CD4-positive, alpha-beta T cell (primary cell): ENCODE results near the gene PIK3CD. TPM values are rescaled to one million over a fixed set of nuclear protein-coding genes. Genes with fewer than 3 reads are reported as not detected.

Source experiments
- ATAC-seq: fragments of 200-7000 bp; cut with Tn5 transposase; one replicate; pipeline ENCODE4 v1.10.0; 2022; ENCODE audit warnings: mild to moderate bottlenecking; ENCODE audit not compliant: poor library complexity
- CTCF ChIA-PET: fragments of 350-600 bp; sonication (Branson Sonifier 250); formaldehyde crosslinking; loops from one replicate; lab custom pipeline; 2021; ENCODE audit warnings: antibody characterized with exemption, inconsistent platforms; lab: Charles Lee
- POLR2A ChIA-PET: fragments of 350-600 bp; sonication (Branson Sonifier 250); formaldehyde crosslinking; loops from one replicate; lab custom pipeline; 2021; ENCODE audit warnings: antibody characterized with exemption, inconsistent platforms; lab: Charles Lee
- DNase-seq, 14 experiments: peaks; one replicate each; pipeline ENCODE4 v3.0.0-alpha.2; 2013 to 2020; ENCODE audit warnings: mixed read lengths in 2 of 14
- H3K27ac ChIP-seq, 2 donors: one replicate each; pipeline versions ENCODE4 v1.5.1 to v1.7.0; 2013; ENCODE audit warnings: low read length in 2 of 2, low read depth in 1 of 2, mild to moderate bottlenecking in 1 of 2
- H3K27me3 ChIP-seq, 2 experiments: 1 replicate in 1 of 2; 2 replicates in 1 of 2; pipeline versions ENCODE4 v1.6.1 to v1.7.0; 2013; ENCODE audit warnings: low read length in 2 of 2, control low read depth in 1 of 2, mild to moderate bottlenecking in 1 of 2, moderate library complexity in 1 of 2; ENCODE audit not compliant: insufficient read depth in 2 of 2, control insufficient read depth in 1 of 2
- H3K36me3 ChIP-seq: one replicate; pipeline ENCODE4 v1.6.1; 2013; ENCODE audit warnings: low read length, control low read depth; ENCODE audit not compliant: insufficient read depth
- H3K4me1 ChIP-seq: one replicate; pipeline ENCODE4 v1.6.1; 2013; ENCODE audit warnings: low read length, control low read depth; ENCODE audit not compliant: insufficient read depth
- H3K4me3 ChIP-seq: one replicate; pipeline ENCODE4 v1.5.1; 2013; ENCODE audit warnings: mild to moderate bottlenecking, low read length, moderate library complexity
- H3K9me3 ChIP-seq, 2 experiments: 1 replicate in 1 of 2; 2 replicates in 1 of 2; pipeline versions ENCODE4 v1.6.1 to v1.7.0; 2013; ENCODE audit warnings: low read length in 2 of 2, mild to moderate bottlenecking in 2 of 2, control low read depth in 1 of 2, moderate library complexity in 1 of 2; ENCODE audit not compliant: control insufficient read depth in 1 of 2, insufficient read depth in 1 of 2
- H3K27ac Mint-ChIP-seq: one replicate; pipeline ENCODE4 v1.8.0; 2020; ENCODE audit warnings: mixed read lengths
- H3K27me3 Mint-ChIP-seq: one replicate; pipeline ENCODE4 v1.8.0; 2021; ENCODE audit warnings: mixed read lengths
- H3K36me3 Mint-ChIP-seq: one replicate; pipeline ENCODE4 v1.8.0; 2021; ENCODE audit warnings: low read depth, mixed read lengths
- H3K4me1 Mint-ChIP-seq: one replicate; pipeline ENCODE4 v1.8.0; 2021; ENCODE audit warnings: low read depth, mixed read lengths
- H3K4me3 Mint-ChIP-seq: one replicate; pipeline ENCODE4 v1.8.0; 2020; ENCODE audit warnings: mild to moderate bottlenecking, mixed read lengths
- H3K9me3 Mint-ChIP-seq: one replicate; pipeline ENCODE4 v1.8.0; 2020; ENCODE audit warnings: mixed read lengths
- intact Hi-C, 2 experiments: fragments of 100-400 bp; cut with DNase I in 1 of 2; cut with micrococcal nuclease in 1 of 2; formaldehyde crosslinking; loops; one replicate each; pipeline versions ENCODE4 v1.15.1 to v1.9.0; 2023 to 2025; cut with DNase I, micrococcal nuclease
- total RNA-seq, 174 experiments: library from RNA in 2 of 174; stranded (reverse) in 2 of 174; gene quantifications; one replicate each; pipeline ENCODE4 v1.2.3 and lab custom pipeline; 2021 to 2026
- TF ChIP-seq, protein P1 (sequence below): fragments of 200-600 bp; IDR thresholded peaks from one replicate; pipeline ENCODE4 v1.8.0; 2022; ENCODE audit warnings: antibody characterized with exemption, mild to moderate bottlenecking

The PIK3CD gene
- total RNA-seq, 2 experiments from 2014 or later: 202 to 213 TPM

DNA sequence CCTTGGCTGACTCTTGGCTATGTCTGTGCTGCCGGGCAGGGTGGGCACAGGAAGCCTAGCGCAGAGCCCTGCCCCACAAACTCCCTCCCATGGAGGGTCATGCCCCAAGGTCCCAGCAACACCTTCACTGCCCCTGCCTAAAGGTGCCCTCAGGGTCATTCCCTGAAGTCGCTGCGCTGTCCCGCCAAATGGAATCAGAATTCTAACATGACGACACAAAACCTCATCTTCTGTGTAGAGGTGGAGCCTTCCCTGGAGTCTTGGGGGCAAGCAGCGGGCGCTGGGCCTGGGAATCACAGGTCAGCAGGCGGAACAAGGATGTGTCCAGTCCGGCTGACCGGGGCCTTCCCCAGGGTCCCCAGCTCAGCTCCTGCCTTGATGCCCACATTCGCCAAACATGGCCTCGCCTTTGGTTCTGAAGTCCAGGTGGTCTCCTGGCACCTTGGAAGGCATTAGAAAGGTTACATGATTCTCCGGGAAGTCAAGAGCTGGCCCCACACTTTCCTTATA lies 45.5 kb upstream of the PIK3CD start:
- Mint-ChIP-seq H3K27ac (no peak overlapping the region), H3K4me1 (no peaks in the 10 kb centered on the region), H3K36me3 (peaks cover 10% of the 10 kb centered on the region), H3K4me3 (no peak overlapping the region), H3K27me3 (no peaks in the 10 kb centered on the region), H3K9me3 (no peaks in the 10 kb centered on the region)
- TF ChIP-seq, protein P1, sequence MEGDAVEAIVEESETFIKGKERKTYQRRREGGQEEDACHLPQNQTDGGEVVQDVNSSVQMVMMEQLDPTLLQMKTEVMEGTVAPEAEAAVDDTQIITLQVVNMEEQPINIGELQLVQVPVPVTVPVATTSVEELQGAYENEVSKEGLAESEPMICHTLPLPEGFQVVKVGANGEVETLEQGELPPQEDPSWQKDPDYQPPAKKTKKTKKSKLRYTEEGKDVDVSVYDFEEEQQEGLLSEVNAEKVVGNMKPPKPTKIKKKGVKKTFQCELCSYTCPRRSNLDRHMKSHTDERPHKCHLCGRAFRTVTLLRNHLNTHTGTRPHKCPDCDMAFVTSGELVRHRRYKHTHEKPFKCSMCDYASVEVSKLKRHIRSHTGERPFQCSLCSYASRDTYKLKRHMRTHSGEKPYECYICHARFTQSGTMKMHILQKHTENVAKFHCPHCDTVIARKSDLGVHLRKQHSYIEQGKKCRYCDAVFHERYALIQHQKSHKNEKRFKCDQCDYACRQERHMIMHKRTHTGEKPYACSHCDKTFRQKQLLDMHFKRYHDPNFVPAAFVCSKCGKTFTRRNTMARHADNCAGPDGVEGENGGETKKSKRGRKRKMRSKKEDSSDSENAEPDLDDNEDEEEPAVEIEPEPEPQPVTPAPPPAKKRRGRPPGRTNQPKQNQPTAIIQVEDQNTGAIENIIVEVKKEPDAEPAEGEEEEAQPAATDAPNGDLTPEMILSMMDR: no peak
- no peaks in the 10 kb centered on the region for H3K27me3 ChIP-seq
- CTCF ChIA-PET: interaction anchor here (0.9 kb wide), 1 partner anchor 12 kb away, joined by 3 read pairs; no protein-coding TSS in a partner anchor
- H3K4me3 ChIP-seq: no peak overlapping the region
- no peak overlapping the region for H3K27ac ChIP-seq
- ATAC-seq: no peak
- DNase-seq: no peak
- H3K4me1 ChIP-seq: no peaks in the 10 kb centered on the region
- H3K9me3 ChIP-seq: no peaks in the 10 kb centered on the region
- POLR2A ChIA-PET: no interaction called here
- intact Hi-C loops: no loop called here
- peaks cover 8% of the 10 kb centered on the region for H3K36me3 ChIP-seq

DNA sequence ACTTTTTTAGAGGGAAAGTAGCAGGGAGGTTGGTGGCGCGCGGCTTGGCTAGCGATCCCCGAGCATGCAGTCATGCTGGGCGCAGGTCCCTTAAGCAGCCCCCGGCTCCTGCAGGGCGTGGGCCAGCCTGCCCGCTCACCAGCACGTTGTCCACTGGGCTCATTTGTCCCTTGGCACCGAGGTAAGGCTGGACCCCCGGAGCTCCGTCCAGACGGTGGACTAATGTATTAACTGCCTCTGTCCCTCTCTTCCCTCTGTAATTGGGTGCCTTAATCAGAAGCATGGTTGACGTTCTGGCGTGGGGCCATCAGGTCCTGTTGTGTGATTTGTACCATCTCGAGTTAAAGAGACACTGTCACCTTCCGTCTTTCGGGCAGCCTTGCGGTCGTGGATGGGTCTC lies 45.1 kb upstream of the PIK3CD start:
- no peaks in the 10 kb centered on the region for H3K27me3 ChIP-seq
- ATAC-seq (no peak), DNase-seq (no peak)
- no peak overlapping the region for H3K4me3 Mint-ChIP-seq
- intact Hi-C loops: no loop called here
- H3K27ac ChIP-seq: no peak overlapping the region
- H3K27ac Mint-ChIP-seq: no peak overlapping the region
- no peaks in the 10 kb centered on the region for H3K9me3 Mint-ChIP-seq
- TF ChIP-seq, protein P1: no peak
- no peaks in the 10 kb centered on the region for H3K4me1 ChIP-seq
- peaks cover 10% of the 10 kb centered on the region for H3K36me3 Mint-ChIP-seq
- no peaks in the 10 kb centered on the region for H3K4me1 Mint-ChIP-seq
- H3K4me3 ChIP-seq: no peak overlapping the region
- H3K36me3 ChIP-seq: peaks cover 6% of the 10 kb centered on the region
- POLR2A ChIA-PET: no interaction called here
- H3K9me3 ChIP-seq: no peaks in the 10 kb centered on the region
- no peaks in the 10 kb centered on the region for H3K27me3 Mint-ChIP-seq
- CTCF ChIA-PET: no interaction called here

DNA sequence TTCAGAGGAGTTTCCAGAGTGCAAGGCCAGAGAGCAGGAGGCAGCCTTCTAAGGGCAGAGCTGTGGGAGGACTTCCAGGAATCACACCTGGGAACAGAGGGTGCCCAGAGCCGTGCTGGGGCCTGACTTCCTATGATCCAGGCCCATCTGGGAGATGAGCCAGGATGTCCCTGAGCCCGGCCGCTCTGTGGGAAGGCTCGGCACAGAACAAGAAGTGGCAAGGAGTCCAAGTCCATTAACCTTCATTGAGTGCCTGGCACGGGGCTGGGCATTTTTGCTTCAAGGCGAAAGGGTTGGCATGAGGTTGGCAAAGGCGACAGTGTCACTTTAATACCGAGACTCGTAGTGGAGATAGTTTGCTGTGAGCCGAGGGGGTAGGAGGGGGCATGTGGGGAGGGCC lies 44.6 kb upstream of the PIK3CD start:
- intact Hi-C loops: no loop called here
- H3K36me3 ChIP-seq: peaks cover 8% of the 10 kb centered on the region
- CTCF ChIA-PET: no interaction called here
- Mint-ChIP-seq H3K27ac (no peak overlapping the region), H3K27me3 (no peaks in the 10 kb centered on the region), H3K4me1 (no peaks in the 10 kb centered on the region), H3K36me3 (peaks cover 10% of the 10 kb centered on the region), H3K9me3 (no peaks in the 10 kb centered on the region), H3K4me3 (no peak overlapping the region)
- TF ChIP-seq, protein P1: no peak
- POLR2A ChIA-PET: no interaction called here
- no peaks in the 10 kb centered on the region for H3K9me3 ChIP-seq
- ATAC-seq (no peak), DNase-seq (no peak)
- no peak overlapping the region for H3K27ac ChIP-seq
- H3K27me3 ChIP-seq: no peaks in the 10 kb centered on the region
- no peaks in the 10 kb centered on the region for H3K4me1 ChIP-seq
- H3K4me3 ChIP-seq: no peak overlapping the region
